ENCODE results near the gene PLEKHN1.

GRCh38 chr1:997713-997992, 31.4 kb downstream of the PLEKHN1 start:
- TF ChIP-seq CTCF (conservative IDR thresholded peaks at IDR 0.05 in 1 of 2, IDR thresholded peaks at IDR 0.05 in 1 of 2; ENCODE audit: extremely low read depth in 1 of 2, insufficient read depth in 1 of 2, low read depth in 1 of 2, low read length in 2 of 2) (no peak), EZH2 (IDR thresholded peaks at IDR 0.05; ENCODE audit: borderline replicate concordance, low read length) (no peak)

Data from mammary epithelial cell (primary cell).